Stimulated activated CD4-positive, alpha-beta T cell treated with anti-CD3 and anti-CD28 coated beads, Interleukin-12 subunit alpha, Interleukin-12 subunit beta, amount 100 ng/mL, for 4 hours (primary cell): ENCODE data around the gene CLIP1.

Source experiments
- DNase-seq: peaks from one replicate; pipeline ENCODE4 v3.0.0-alpha.2; 2020

Gene CLIP1

DNA sequence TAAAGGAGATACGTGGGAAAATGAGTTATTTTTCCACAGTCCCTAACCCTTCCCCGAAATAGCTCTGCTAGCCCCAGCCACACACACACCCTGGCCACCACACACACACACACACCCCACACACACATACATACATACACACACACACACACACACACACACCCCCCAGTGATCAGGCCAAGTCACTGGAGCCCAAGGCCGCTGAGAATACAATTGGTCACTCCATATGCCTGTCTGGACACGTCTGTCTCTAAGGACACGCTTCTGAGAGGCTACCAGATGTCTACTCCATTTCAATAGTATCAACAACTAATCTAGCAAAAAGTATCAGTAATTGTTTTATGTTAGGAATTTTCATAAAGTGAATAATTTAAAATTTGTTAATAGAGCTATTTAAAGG, 183.6 kb downstream of the CLIP1 start:
- no peak for DNase-seq

DNA sequence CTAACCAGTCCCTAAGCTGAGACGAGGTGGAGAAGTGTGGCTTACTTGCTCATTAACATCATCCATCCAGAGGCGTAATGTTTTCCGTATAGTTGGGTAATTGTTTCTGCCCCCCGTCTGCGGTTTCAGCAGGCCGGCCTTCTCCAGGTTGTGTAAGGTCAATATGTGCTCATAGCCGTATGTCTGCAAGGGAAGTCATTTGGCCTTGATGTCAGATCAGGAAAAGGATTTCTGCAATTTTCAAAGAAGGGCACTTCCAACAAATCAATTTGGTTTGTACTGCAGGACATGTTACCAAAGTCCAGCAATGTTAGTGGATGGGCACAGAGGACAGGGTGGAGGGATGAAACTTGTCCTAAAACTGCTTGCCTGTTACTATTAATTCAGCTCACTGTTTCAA, 186.7 kb downstream of the CLIP1 start:
- no peak for DNase-seq

DNA sequence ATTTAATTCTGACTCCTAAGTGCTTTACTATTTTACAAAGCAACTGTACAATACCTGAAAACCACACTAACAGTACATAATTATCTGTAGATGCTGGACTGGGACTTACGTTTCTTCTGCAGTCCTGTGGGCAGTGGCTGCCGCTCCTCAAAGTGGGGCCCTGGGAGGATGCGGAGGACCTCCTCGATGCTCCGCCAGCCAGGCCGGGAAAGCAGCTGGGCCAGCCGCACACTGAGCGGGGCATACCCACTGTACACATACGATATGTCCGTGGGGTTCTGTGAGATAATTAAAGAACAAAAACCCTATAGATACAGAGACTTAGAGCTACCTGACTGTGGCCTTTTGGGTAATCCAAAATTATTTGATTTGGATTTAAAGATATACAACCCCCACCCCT, 189.8 kb downstream of the CLIP1 start:
- no peak for DNase-seq

DNA sequence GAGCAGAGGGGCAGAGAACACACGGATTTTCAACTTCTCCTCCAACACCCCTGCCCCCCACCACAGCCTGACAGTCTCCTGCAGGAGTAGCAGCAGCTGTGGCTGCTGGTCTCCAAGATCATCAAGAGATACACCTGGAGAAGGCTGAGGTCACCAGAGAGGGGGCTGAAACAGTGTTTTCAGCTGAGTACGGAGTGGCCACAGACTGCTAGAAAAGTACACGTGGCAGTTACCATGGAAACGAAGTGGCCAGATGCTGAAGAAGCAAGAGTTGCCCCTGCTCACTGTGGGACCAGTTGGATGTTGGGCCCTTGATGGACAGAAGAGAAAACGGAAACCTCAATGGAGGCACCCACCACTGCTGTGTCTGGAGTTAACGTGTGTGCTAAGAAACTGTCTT, 191.7 kb downstream of the CLIP1 start:
- no peak for DNase-seq

DNA sequence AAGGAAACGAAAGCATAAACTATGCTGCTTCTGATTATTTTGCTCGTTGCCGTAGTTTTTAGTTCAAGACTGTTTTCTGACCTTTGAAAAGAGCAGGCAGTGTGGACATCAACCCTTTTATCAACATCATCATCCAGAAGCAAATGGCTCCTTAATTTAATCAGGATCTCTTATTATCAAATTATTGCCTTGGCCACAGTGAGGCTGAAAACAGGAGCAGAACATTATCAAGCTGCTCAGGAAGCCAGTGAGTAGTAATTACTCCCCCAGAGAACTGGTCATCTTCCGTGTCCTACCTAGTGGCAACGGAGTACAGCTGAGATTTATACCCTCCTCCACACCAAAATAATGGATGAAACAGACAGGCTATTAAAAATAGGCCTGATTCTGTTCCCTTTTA, 194.4 kb downstream of the CLIP1 start:
- DNase-seq: no peak

DNA sequence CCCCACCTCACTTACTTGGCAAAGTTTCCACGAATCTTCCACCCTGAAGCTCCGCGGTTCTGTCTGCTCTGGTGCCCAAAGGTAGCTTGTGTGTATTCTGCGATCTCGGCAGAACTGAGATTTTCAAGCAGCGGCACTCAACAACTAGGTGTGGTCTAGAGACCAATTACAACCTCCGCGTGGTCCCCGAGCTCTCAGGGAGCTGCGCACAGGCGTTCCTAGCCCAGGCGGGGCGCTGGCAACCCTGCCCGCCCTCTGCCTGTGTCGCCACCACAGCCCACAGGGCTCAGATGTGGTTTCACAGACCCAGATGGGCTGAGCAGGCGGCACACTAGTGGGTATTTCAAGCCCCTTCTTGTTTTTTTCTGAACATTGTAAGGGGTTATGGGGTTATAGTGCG, 195.1 kb downstream of the CLIP1 start:
- DNase-seq: no peak

DNA sequence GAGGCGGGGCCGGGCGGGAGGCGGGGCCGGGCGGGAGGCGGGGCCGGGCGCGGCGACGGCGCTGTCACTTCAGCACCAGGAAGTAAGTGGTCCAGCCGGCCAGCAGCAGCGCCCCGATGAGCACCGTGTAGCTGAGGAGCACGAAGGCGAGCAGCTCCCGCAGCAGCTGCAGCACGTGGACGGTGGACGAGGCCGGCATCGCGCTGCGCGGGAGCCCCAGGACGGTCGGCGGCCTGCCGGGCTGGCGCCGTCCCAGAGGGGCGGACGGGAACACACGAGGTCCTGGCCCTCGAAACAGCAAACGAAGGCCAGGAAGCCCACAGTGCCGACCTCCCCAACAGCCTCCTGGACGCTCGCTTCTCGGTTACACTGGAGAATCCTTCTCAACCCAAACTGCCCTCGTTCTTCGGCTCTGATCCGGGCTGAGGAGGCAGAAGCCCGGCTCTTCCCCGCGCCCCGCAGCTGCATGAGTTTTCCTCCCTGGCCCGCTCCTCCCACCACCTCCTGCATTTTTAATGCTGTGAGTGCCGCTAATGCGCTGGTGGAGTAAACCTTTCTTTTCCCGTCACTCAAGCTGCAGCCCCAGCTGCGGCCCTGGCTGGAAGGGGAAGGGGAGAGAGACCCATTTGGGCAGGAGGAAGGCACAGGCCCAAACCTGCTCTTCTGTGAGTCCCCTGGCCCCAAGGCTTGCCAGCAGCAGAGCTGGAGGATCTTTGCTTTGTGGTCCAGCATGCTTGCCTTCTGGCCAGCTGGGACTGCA, 195.9 kb downstream of the CLIP1 start:
- DNase-seq: no peak

DNA sequence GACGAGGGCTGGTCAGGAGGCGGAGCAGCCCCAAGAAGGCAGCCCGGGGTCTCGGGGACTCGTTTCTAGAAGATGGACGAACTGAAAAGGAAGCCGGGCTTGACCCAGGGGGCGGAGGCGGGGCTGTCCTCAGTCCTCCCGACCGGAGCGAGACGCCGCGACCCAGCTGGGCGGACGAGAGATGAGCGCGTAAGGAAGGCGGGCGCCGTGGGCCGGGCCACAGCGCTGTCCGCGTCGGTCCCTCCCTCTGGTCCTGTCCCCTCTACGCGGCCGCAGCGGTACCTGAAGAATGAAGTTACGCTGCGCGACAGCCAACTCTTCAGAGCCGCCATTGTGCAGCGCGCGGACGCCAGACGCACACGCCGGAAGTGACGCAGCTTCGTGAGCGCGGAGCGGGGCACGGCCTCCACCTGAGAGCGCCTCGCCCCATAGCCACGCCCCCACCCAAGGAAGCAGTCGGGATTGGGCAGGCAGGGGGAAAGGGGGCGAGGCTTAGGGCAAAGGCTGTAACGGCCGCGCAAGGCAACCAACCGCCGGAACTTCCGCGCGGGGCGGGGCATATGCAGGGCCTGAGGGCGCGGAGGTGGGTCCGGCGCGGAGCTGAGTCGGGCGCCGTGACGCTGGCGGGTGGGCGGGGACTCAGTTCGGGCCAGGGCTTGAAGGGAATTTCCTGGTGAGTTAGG, 196.6 kb downstream of the CLIP1 start, which contains the start of gene DIABLO:
Gene DIABLO (minus strand): TSS at position 370 of the 683 bp plus-strand sequence. CDS start 38 bp downstream, at position 332.
- DNase-seq: peak; percentile 100
